Right lobe of liver (tissue), 6 donors: ENCODE results near the gene LBX2. TPM values are rescaled to one million over a fixed set of nuclear protein-coding genes. Genes with fewer than 3 reads are reported as not detected.
"Not testable (repeated sequence)": the region's sequence is repeated elsewhere in the genome, so short reads cannot be mapped to it uniquely, and the experiment has no call there.

Experiments used
- ATAC-seq, 4 donors: fragments of 200-7000 bp; cut with Tn5 transposase; one replicate each; pipeline ENCODE4 v1.9.1; 2020; ENCODE audit warnings: mild to moderate bottlenecking in 4 of 4, moderate library complexity in 4 of 4
- DNase-seq, 3 donors: peaks; one replicate each; pipeline ENCODE4 v3.0.0-alpha.2; 2020
- H3K27ac ChIP-seq, 3 donors: fragments of 200-600 bp; one replicate each; pipeline ENCODE4 v1.8.0; 2022
- H3K27me3 ChIP-seq, 2 donors: fragments of 200-600 bp; one replicate each; pipeline ENCODE4 v1.8.0; 2022
- H3K36me3 ChIP-seq, 4 donors: fragments of 200-600 bp; sonication (generic) in 1 of 4; one replicate each; pipeline versions ENCODE4 v1.5.1 to v1.8.0; 2017 to 2022; ENCODE audit warnings: control low read depth in 1 of 4
- H3K4me1 ChIP-seq, 4 donors: fragments of 200-600 bp; sonication (generic) in 1 of 4; one replicate each; pipeline versions ENCODE4 v1.5.1 to v1.8.0; 2017 to 2022; ENCODE audit warnings: control low read depth in 1 of 4
- H3K4me3 ChIP-seq, 3 donors: fragments of 200-600 bp; one replicate each; pipeline ENCODE4 v1.8.0; 2022
- H3K9me3 ChIP-seq, 4 donors: fragments of 200-600 bp; sonication (generic) in 1 of 4; one replicate each; pipeline versions ENCODE4 v1.5.1 to v1.8.0; 2017 to 2022; ENCODE audit warnings: control low read depth in 1 of 4
- CTCF ChIP-seq, 4 donors: fragments of 200-600 bp in 3 of 4; fragments of 450-650 bp in 1 of 4; IDR thresholded peaks; one replicate each; pipeline versions ENCODE4 v1.5.1 to v1.8.0; 2016 to 2022; ENCODE audit warnings: antibody characterized with exemption in 4 of 4, mild to moderate bottlenecking in 2 of 4
- POLR2A ChIP-seq: fragments of 450-650 bp; IDR thresholded peaks from one replicate; pipeline ENCODE4 v1.6.1; 2017; ENCODE audit warnings: antibody characterized with exemption, mild to moderate bottlenecking
- WGBS: methylation state at CpG from one replicate; pipeline ENCODE4 v1.1.6; 2018; ENCODE audit warnings: low coverage, low lambda C conversion rate; ENCODE audit not compliant: insufficient coverage; ENCODE audit errors: missing lambda C conversion rate; 5-methylcytosine and 5-hydroxymethylcytosine counted together
- intact Hi-C, 2 donors: fragments of 100-400 bp; cut with DNase I; formaldehyde crosslinking; loops; one replicate each; pipeline versions ENCODE4 v1.11.2 to v1.14.1; 2022
- total RNA-seq, 6 experiments: library from RNA; depleted of rRNA in 2 of 6; stranded (reverse); fragments of >200 nt in 2 of 6; fragmentation: NEBNext Ultra II Directional in 3 of 6; extraction: Animal tissue kit (Norgen Biotek cat#: 25700) in 3 of 6; gene quantifications; one replicate each; pipeline versions ENCODE4 v1.1.0 to v1.2.4, GENCODE V29; 2016 to 2023
- donor health status: DM: no; HTN: yes; CAD: no.
- donor health status: DM: no; HTN: no; CAD: no.
- donor health status: DM: no; HTN: no; CAD: no.
- donor health status: DM: no; HTN: yes; CAD: no.
- donor health status: DM: no; HTN: yes; CAD: no.

The LBX2 gene
- total RNA-seq, 6 experiments from 2014 or later: 1.4 to 8.4 (median 5.8) TPM

DNA sequence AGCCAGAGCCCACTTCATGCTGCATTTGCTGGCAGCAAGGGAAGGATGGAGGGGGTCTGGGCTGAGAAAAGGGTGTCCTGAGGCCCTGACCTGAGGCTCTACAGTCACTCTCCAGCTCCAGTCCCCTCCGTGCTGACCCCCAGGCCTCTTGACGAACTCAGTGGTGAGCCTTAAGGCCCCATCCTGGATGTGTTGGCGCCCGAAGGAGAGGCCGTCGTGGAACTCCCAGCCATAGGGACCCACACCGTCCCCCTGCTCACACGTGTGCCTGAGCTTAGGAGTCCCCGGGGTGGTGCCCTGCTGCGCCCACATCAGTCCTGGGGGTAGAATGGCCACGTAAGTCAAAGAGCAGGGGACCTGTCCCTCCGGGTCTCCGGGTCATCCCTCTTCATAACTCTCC, 35.0 kb downstream of the LBX2 start:
- Histone ChIP-seq H3K9me3 (no peaks in the 10 kb centered on the region), H3K27me3 (no peaks in the 10 kb centered on the region), H3K4me3 (peak overlapping the region; percentile 99), H3K4me1 (peaks cover 0 to 13% (median 0%) of the 10 kb centered on the region in 4 donors), H3K36me3 (peaks cover 0 to 11% (median 0%) of the 10 kb centered on the region in 4 donors), H3K27ac (peak overlapping the region; percentile 72 to 80 (median 76))
- no peak for DNase-seq
- intact Hi-C loops: no loop called here
- ATAC-seq: peak in 2 of 4 donors; percentile 0 to 2
- WGBS: 0% methylated on average over 1 of the region's 13 CpGs
- TF ChIP-seq CTCF (IDR thresholded peaks at IDR 0.05) (no peak), POLR2A (no peak)

GRCh38 chr2:74462786-74463105, 36.7 kb downstream of the LBX2 start:
- H3K4me3 ChIP-seq: no peak overlapping the region
- DNase-seq: no peak
- intact Hi-C loops: no loop called here
- peaks cover 0 to 11% (median 0%) of the 10 kb centered on the region in 4 donors for H3K36me3 ChIP-seq
- peaks cover 0 to 19% (median 0%) of the 10 kb centered on the region in 4 donors for H3K4me1 ChIP-seq
- H3K9me3 ChIP-seq: no peaks in the 10 kb centered on the region
- no peak for ATAC-seq
- WGBS: 93% methylated on average over 4 of the region's 4 CpGs
- H3K27me3 ChIP-seq: no peaks in the 10 kb centered on the region
- H3K27ac ChIP-seq: no peak overlapping the region
- no peak for TF ChIP-seq CTCF (IDR thresholded peaks at IDR 0.05)
- TF ChIP-seq POLR2A: no peak

GRCh38 chr2:74462054-74462785, 37.2 kb downstream of the LBX2 start:
- Histone ChIP-seq H3K36me3 (peaks cover 0 to 11% (median 0%) of the 10 kb centered on the region in 4 donors), H3K27ac (no peak overlapping the region), H3K4me1 (peaks cover 0 to 19% (median 0%) of the 10 kb centered on the region in 4 donors), H3K27me3 (no peaks in the 10 kb centered on the region), H3K4me3 (no peak overlapping the region), H3K9me3 (no peaks in the 10 kb centered on the region)
- DNase-seq: no peak
- no peak for TF ChIP-seq POLR2A
- no peak for TF ChIP-seq CTCF (IDR thresholded peaks at IDR 0.05)
- intact Hi-C loops: no loop called here
- no peak for ATAC-seq
- WGBS: 100% methylated on average over 2 of the region's 20 CpGs

DNA sequence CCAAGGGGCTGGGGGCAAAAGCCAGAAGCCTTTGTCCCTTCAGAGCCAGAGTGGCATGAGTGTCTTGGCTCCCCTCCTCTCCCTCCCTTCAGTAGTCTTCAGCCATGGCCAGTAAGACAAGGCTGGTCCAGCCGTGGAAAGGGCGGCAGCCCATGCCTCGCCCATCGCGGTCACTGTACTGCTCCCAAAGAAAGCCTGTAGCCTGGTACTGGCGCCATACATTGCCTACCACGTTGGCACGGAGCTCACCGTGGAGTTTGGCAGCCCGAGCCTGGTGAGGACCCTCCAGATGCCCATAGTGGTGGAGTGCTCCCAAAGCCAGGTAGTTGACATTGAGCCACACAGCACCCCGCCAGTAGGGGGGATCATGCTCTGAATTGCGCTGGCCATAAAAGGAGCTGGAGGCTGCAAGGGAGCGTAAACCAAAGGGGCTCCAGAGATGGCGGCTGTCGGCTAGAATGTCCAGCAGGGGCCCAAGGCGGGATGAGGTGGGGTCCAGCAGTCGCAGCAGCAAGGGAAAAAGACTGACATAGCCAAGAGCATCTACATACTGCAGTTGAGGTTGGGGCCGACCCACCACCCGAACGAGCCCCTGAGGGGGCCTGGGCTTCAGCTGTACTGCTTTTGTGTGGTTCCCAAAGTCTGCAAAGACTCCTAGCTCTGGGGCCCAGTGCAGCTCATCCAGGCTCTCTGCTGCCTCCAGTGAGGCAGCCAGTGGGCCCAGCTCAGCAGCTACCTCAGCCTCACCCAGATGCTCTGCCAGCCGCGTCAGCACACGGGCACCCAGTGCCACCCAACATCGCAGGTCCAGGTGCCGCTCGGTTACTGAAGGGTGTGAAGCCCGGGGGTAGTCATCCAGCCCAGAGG, 38.0 kb downstream of the LBX2 start:
- Histone ChIP-seq H3K4me1 (peaks cover 0 to 25% (median 4%) of the 10 kb centered on the region in 4 donors), H3K4me3 (no peak overlapping the region), H3K36me3 (peaks cover 0 to 11% (median 0%) of the 10 kb centered on the region in 4 donors), H3K27ac (no peak overlapping the region), H3K9me3 (no peaks in the 10 kb centered on the region), H3K27me3 (no peaks in the 10 kb centered on the region)
- DNase-seq (no peak), ATAC-seq (no peak)
- intact Hi-C loops: no loop called here
- 100% methylated on average over 7 of the region's 27 CpGs for WGBS
- TF ChIP-seq POLR2A: no peak
- TF ChIP-seq CTCF (IDR thresholded peaks at IDR 0.05): peak in 1 of 4 donors; percentile 13

DNA sequence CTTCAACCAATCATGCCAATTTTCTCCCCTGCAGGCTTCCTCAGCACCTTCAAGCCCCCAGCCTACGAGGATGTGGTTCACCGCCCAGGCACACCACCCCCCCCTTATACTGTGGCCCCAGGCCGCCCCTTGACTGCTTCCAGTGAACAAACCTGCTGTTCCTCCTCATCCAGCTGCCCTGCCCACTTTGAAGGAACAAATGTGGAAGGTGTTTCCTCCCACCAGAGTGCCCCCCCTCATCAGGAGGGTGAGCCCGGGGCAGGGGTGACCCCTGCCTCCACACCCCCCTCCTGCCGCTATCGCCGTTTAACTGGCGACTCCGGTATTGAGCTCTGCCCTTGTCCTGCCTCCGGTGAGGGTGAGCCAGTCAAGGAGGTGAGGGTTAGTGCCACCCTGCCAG, 39.2 kb downstream of the LBX2 start:
- 81% methylated on average over 3 of the region's 10 CpGs for WGBS
- H3K9me3 ChIP-seq, ATAC-seq, intact Hi-C loops, H3K4me3 ChIP-seq, H3K27ac ChIP-seq, DNase-seq, H3K27me3 ChIP-seq: not testable (repeated sequence)
- Histone ChIP-seq H3K36me3 (peaks cover 0 to 11% (median 0%) of the 10 kb centered on the region in 4 donors), H3K4me1 (peaks cover 0 to 29% (median 4%) of the 10 kb centered on the region in 4 donors)

- H3K4me3 ChIP-seq, H3K27me3 ChIP-seq, ATAC-seq, intact Hi-C loops, DNase-seq, H3K9me3 ChIP-seq, H3K27ac ChIP-seq: not testable (repeated sequence)
- peaks cover 0 to 11% (median 0%) of the 10 kb centered on the region in 4 donors for H3K36me3 ChIP-seq
- peaks cover 0 to 29% (median 4%) of the 10 kb centered on the region in 4 donors for H3K4me1 ChIP-seq
- 55% methylated on average over 4 of the region's 13 CpGs for WGBS
Measured at GRCh38 chr2:74459503-74460118, 39.8 kb downstream of the LBX2 start.
